ENCODE data around the gene TYK2.

TYK2 gene

DNA sequence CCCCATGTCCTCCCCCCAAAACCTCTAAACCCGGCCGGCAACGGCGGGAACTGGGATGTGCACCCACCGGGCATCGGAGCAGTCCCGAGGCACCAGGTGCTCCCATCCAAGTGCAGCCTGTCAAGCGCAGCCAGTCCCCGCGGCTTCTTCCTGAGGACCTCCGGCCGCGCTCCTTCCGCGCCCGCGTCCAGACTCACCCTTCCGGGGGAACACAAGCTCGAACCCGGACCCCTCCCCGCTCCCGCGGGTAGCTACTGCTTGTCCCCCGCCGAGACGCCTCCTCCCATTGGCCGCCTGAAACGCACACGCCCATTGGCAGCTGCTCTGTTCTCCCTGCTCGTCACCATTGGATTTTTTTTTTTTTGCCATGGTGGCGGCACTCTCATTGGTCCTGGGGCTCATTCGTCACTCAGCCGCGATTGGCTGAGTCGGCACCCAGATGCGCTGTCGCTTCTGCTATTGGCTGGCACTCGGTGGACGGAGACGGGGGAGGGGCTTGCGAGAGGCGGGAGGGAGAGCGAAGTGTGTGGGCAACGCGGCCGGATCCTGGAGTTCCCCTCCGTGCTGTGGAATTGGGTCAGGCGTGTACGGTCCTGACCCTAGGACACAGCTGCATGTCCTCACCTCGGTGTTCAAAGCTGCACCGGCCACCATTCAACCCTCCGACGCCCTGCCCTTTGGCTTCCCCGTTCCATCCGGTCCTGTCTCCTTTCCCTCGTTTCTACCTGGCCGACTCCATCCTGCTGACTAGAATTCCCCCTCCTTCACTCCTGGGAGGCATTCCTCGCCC lies at the start of gene TYK2 (continued):
- TF ChIP-seq ZBTB21 (tag by site-specific recombination; IDR thresholded peaks at IDR 0.05) (peak; percentile 25; the same call in 1 of the 2 replicates), ZNF155 (tag by site-specific recombination; IDR thresholded peaks at IDR 0.05) (no peak), SCRT2 (tag by site-specific recombination; IDR thresholded peaks at IDR 0.05) (no peak), ZNF132 (tag by site-specific recombination; IDR thresholded peaks at IDR 0.05; ENCODE audit: borderline replicate concordance) (no peak), ZNF76 (tag by site-specific recombination; IDR thresholded peaks at IDR 0.05; ENCODE audit: borderline replicate concordance, low read depth) (peak; percentile 26; the same call in 1 of the 2 replicates), GFI1B (tag by site-specific recombination; IDR thresholded peaks at IDR 0.05) (peak; percentile 36; the same call in 1 of the 2 replicates), ZNF391 (tag by site-specific recombination; IDR thresholded peaks at IDR 0.05; ENCODE audit: borderline replicate concordance, low read depth) (peak; percentile 91), ZNF292 (tag by site-specific recombination; IDR thresholded peaks at IDR 0.05; ENCODE audit: borderline replicate concordance, low read depth) (no peak), ZNF677 (tag by site-specific recombination; IDR thresholded peaks at IDR 0.05) (no peak), ZNF610 (tag by site-specific recombination; IDR thresholded peaks at IDR 0.05; ENCODE audit: borderline replicate concordance) (peak; percentile 79), ZNF423 (tag by site-specific recombination; IDR thresholded peaks at IDR 0.05) (no peak), ZNF548 (tag by site-specific recombination; IDR thresholded peaks at IDR 0.05) (no peak), ZFP69B (tag by site-specific recombination; IDR thresholded peaks at IDR 0.05) (no peak; the same call in 1 of the 2 replicates), ZNF394 (tag by site-specific recombination; IDR thresholded peaks at IDR 0.05; ENCODE audit: borderline replicate concordance) (peak; percentile 82), ZNF473 (tag by site-specific recombination; IDR thresholded peaks at IDR 0.05) (no peak), ZNF585B (tag by site-specific recombination; IDR thresholded peaks at IDR 0.05) (no peak), ZNF211 (tag by site-specific recombination; IDR thresholded peaks at IDR 0.05; ENCODE audit: low read depth) (no peak), ZNF514 (tag by site-specific recombination; IDR thresholded peaks at IDR 0.05) (no peak), ZNF747 (tag by site-specific recombination; IDR thresholded peaks at IDR 0.05) (no peak), MZF1 (tag by site-specific recombination; IDR thresholded peaks at IDR 0.05; ENCODE audit: borderline replicate concordance) (peak; percentile 5; the same call in 1 of the 2 replicates), ZNF184 (tag by site-specific recombination; IDR thresholded peaks at IDR 0.05) (no peak)
- TF ChIP-seq, protein P1, sequence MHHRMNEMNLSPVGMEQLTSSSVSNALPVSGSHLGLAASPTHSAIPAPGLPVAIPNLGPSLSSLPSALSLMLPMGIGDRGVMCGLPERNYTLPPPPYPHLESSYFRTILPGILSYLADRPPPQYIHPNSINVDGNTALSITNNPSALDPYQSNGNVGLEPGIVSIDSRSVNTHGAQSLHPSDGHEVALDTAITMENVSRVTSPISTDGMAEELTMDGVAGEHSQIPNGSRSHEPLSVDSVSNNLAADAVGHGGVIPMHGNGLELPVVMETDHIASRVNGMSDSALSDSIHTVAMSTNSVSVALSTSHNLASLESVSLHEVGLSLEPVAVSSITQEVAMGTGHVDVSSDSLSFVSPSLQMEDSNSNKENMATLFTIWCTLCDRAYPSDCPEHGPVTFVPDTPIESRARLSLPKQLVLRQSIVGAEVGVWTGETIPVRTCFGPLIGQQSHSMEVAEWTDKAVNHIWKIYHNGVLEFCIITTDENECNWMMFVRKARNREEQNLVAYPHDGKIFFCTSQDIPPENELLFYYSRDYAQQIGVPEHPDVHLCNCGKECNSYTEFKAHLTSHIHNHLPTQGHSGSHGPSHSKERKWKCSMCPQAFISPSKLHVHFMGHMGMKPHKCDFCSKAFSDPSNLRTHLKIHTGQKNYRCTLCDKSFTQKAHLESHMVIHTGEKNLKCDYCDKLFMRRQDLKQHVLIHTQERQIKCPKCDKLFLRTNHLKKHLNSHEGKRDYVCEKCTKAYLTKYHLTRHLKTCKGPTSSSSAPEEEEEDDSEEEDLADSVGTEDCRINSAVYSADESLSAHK (tag by site-specific recombination; IDR thresholded peaks at IDR 0.05), result no peak
- TF ChIP-seq, protein P2, sequence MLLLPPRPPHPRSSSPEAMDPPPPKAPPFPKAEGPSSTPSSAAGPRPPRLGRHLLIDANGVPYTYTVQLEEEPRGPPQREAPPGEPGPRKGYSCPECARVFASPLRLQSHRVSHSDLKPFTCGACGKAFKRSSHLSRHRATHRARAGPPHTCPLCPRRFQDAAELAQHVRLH (tag by site-specific recombination; IDR thresholded peaks at IDR 0.05), result peak; percentile 28
- TF ChIP-seq, protein P3, sequence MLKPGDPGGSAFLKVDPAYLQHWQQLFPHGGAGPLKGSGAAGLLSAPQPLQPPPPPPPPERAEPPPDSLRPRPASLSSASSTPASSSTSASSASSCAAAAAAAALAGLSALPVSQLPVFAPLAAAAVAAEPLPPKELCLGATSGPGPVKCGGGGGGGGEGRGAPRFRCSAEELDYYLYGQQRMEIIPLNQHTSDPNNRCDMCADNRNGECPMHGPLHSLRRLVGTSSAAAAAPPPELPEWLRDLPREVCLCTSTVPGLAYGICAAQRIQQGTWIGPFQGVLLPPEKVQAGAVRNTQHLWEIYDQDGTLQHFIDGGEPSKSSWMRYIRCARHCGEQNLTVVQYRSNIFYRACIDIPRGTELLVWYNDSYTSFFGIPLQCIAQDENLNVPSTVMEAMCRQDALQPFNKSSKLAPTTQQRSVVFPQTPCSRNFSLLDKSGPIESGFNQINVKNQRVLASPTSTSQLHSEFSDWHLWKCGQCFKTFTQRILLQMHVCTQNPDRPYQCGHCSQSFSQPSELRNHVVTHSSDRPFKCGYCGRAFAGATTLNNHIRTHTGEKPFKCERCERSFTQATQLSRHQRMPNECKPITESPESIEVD (tag by site-specific recombination; IDR thresholded peaks at IDR 0.05), result no peak
- TF ChIP-seq, protein P4, sequence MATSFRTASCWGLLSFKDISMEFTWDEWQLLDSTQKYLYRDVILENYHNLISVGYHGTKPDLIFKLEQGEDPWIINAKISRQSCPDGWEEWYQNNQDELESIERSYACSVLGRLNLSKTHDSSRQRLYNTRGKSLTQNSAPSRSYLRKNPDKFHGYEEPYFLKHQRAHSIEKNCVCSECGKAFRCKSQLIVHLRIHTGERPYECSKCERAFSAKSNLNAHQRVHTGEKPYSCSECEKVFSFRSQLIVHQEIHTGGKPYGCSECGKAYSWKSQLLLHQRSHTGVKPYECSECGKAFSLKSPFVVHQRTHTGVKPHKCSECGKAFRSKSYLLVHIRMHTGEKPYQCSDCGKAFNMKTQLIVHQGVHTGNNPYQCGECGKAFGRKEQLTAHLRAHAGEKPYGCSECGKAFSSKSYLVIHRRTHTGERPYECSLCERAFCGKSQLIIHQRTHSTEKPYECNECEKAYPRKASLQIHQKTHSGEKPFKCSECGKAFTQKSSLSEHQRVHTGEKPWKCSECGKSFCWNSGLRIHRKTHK (tag by site-specific recombination; IDR thresholded peaks at IDR 0.05), result no peak
- TF ChIP-seq, protein P5, sequence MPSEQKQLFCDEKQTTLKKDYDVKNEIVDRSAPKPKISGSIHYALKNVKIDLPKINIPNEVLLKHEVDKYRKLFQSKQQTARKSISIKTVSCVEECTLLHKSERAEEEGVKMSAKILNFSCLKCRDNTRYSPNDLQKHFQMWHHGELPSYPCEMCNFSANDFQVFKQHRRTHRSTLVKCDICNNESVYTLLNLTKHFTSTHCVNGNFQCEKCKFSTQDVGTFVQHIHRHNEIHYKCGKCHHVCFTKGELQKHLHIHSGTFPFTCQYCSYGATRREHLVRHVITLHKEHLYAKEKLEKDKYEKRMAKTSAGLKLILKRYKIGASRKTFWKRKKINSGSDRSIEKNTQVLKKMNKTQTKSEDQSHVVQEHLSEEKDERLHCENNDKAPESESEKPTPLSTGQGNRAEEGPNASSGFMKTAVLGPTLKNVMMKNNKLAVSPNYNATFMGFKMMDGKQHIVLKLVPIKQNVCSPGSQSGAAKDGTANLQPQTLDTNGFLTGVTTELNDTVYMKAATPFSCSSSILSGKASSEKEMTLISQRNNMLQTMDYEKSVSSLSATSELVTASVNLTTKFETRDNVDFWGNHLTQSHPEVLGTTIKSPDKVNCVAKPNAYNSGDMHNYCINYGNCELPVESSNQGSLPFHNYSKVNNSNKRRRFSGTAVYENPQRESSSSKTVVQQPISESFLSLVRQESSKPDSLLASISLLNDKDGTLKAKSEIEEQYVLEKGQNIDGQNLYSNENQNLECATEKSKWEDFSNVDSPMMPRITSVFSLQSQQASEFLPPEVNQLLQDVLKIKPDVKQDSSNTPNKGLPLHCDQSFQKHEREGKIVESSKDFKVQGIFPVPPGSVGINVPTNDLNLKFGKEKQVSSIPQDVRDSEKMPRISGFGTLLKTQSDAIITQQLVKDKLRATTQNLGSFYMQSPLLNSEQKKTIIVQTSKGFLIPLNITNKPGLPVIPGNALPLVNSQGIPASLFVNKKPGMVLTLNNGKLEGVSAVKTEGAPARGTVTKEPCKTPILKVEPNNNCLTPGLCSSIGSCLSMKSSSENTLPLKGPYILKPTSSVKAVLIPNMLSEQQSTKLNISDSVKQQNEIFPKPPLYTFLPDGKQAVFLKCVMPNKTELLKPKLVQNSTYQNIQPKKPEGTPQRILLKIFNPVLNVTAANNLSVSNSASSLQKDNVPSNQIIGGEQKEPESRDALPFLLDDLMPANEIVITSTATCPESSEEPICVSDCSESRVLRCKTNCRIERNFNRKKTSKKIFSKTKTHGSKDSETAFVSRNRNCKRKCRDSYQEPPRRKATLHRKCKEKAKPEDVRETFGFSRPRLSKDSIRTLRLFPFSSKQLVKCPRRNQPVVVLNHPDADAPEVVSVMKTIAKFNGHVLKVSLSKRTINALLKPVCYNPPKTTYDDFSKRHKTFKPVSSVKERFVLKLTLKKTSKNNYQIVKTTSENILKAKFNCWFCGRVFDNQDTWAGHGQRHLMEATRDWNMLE (tag by site-specific recombination; conservative IDR thresholded peaks at IDR 0.05; ENCODE audit: low read depth), result 0 out of 2 replicates have a peak, but pooled peaks have one; percentile 8
- TF ChIP-seq, protein P6, sequence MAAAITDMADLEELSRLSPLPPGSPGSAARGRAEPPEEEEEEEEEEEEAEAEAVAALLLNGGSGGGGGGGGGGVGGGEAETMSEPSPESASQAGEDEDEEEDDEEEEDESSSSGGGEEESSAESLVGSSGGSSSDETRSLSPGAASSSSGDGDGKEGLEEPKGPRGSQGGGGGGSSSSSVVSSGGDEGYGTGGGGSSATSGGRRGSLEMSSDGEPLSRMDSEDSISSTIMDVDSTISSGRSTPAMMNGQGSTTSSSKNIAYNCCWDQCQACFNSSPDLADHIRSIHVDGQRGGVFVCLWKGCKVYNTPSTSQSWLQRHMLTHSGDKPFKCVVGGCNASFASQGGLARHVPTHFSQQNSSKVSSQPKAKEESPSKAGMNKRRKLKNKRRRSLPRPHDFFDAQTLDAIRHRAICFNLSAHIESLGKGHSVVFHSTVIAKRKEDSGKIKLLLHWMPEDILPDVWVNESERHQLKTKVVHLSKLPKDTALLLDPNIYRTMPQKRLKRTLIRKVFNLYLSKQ (tag by site-specific recombination; IDR thresholded peaks at IDR 0.05; ENCODE audit: borderline replicate concordance), result no peak

Measured in HEK293 (cell line).